ENCODE data around the gene SSX4B.
"Not testable (repeated sequence)": the region's sequence is repeated elsewhere in the genome, so short reads cannot be mapped to it uniquely, and the experiment has no call there.

Gene SSX4B

GRCh38 chrX:48411860-48412259, at the start of gene SSX4B:
Gene SSX4B (minus strand): TSS chrX:48411960. CDS start chrX:48411372, 588 bp downstream.
- not testable (repeated sequence) for DNase-seq

- no peak for DNase-seq
Measured at GRCh38 chrX:48460606-48461005, 48.8 kb upstream of the SSX4B start.

GRCh38 chrX:48460031-48460430, 48.3 kb upstream of the SSX4B start:
- DNase-seq: no peak

- DNase-seq: no peak
Measured at GRCh38 chrX:48459483-48459882, 47.7 kb upstream of the SSX4B start.

- no peak for DNase-seq
Measured at GRCh38 chrX:48458711-48459110, 47.0 kb upstream of the SSX4B start.

GRCh38 chrX:48456628-48457331, 45.0 kb upstream of the SSX4B start:
- DNase-seq: no peak

- DNase-seq: no peak
Measured at GRCh38 chrX:48451708-48452107, 39.9 kb upstream of the SSX4B start.

GRCh38 chrX:48450076-48450475, 38.3 kb upstream of the SSX4B start:
- DNase-seq: no peak

GRCh38 chrX:48447201-48447600, 35.4 kb upstream of the SSX4B start:
- DNase-seq: not testable (repeated sequence)

GRCh38 chrX:48433713-48434112, 22.0 kb upstream of the SSX4B start:
- not testable (repeated sequence) for DNase-seq

- DNase-seq: not testable (repeated sequence)
Measured at GRCh38 chrX:48430166-48430565, 18.4 kb upstream of the SSX4B start.

GRCh38 chrX:48429606-48430005, 17.8 kb upstream of the SSX4B start:
- DNase-seq: not testable (repeated sequence)

- DNase-seq: not testable (repeated sequence)
Measured at GRCh38 chrX:48427027-48427716, 15.4 kb upstream of the SSX4B start.

- not testable (repeated sequence) for DNase-seq
Measured at GRCh38 chrX:48397825-48398224, 13.9 kb downstream of the SSX4B start.

GRCh38 chrX:48396931-48397330, 14.8 kb downstream of the SSX4B start:
- DNase-seq: not testable (repeated sequence)

- not testable (repeated sequence) for DNase-seq
Measured at GRCh38 chrX:48383239-48383638, 28.5 kb downstream of the SSX4B start, which contains the start of gene SSX4. Gene SSX4 (plus strand): TSS chrX:48383539. CDS start chrX:48384054, 515 bp downstream.

- DNase-seq: not testable (repeated sequence)
Measured at GRCh38 chrX:48370408-48370807, 41.4 kb downstream of the SSX4B start.

- DNase-seq: not testable (repeated sequence)
Measured at GRCh38 chrX:48367717-48368408, 43.9 kb downstream of the SSX4B start.

GRCh38 chrX:48359281-48359680, 52.5 kb downstream of the SSX4B start:
- not testable (repeated sequence) for DNase-seq

- DNase-seq: no peak
Measured at GRCh38 chrX:48357681-48358080, 54.1 kb downstream of the SSX4B start.

GRCh38 chrX:48356315-48357094, 55.3 kb downstream of the SSX4B start, which contains the start of gene SSX3:
Gene SSX3 (minus strand): TSS chrX:48356703. CDS start chrX:48355249, 1,454 bp downstream.
- not testable (repeated sequence) for DNase-seq
